IMR-90 (cell line): Measurements from ENCODE around the gene NDUFV2.

Experiments used
- BHLHE40 ChIP-seq: fragments of 150-350 bp; IDR thresholded peaks from 2 replicates; pipeline ENCODE4 v1.6.1; 2016; ENCODE audit warnings: mild to moderate bottlenecking, low read depth, low read length
- CEBPB ChIP-seq: IDR thresholded peaks from 2 replicates; pipeline ENCODE4 v1.6.1; 2012; ENCODE audit warnings: low read depth, low read length, improper control_type of control experiment
- CHD1 ChIP-seq: IDR thresholded peaks from 2 replicates; pipeline ENCODE4 v1.6.1; 2012; ENCODE audit warnings: low read depth, low read length, improper control_type of control experiment
- CTCF ChIP-seq: conservative IDR thresholded peaks from 2 replicates; pipeline ENCODE4 v1.5.1; 2012; ENCODE audit warnings: mild to moderate bottlenecking, low read depth, low read length, improper control_type of control experiment
- POLR2A ChIP-seq: IDR thresholded peaks from 2 replicates; pipeline ENCODE4 v1.6.1; 2012; ENCODE audit warnings: mild to moderate bottlenecking, low read depth, low read length
- RAD21 ChIP-seq: IDR thresholded peaks from 2 replicates; pipeline ENCODE4 v1.6.1; 2012; ENCODE audit warnings: low read length, improper control_type of control experiment
- RCOR1 ChIP-seq: IDR thresholded peaks from 2 replicates; pipeline ENCODE4 v1.6.1; 2012; ENCODE audit warnings: mild to moderate bottlenecking, low read length, improper control_type of control experiment; ENCODE audit not compliant: insufficient replicate concordance
- SMC3 ChIP-seq: fragments of 150-350 bp; IDR thresholded peaks from 2 replicates; pipeline ENCODE4 v1.6.1; 2016; ENCODE audit warnings: low read depth, mild to moderate bottlenecking, antibody characterized with exemption, low read length, moderate library complexity
- USF2 ChIP-seq: fragments of 150-350 bp; IDR thresholded peaks from 2 replicates; pipeline ENCODE4 v1.6.1; 2017; ENCODE audit warnings: mild to moderate bottlenecking, antibody characterized with exemption, low read length, low read depth

- no peak for TF ChIP-seq CTCF
- TF ChIP-seq SMC3: no peak
- no peak for TF ChIP-seq USF2
- TF ChIP-seq RAD21: no peak
- TF ChIP-seq RCOR1: no peak
- TF ChIP-seq CEBPB: no peak
- no peak for TF ChIP-seq POLR2A
- TF ChIP-seq BHLHE40: no peak
- TF ChIP-seq CHD1: no peak
Measured at GRCh38 chr18:9096685-9097084, 5.8 kb upstream of the NDUFV2 start.
